Vagina (tissue), 2 donors: ENCODE data around the gene PRRC2B.

Experiments used
- CTCF ChIP-seq, 3 experiments: fragments of 450-650 bp in 2 of 3; fragments of 200-600 bp in 1 of 3; sonication (generic) in 1 of 3; IDR thresholded peaks; one replicate each; pipeline ENCODE4 v1.5.1; 2017 to 2019; ENCODE audit warnings: antibody characterized with exemption in 3 of 3, mild to moderate bottlenecking in 2 of 3, moderate library complexity in 2 of 3
- POLR2A ChIP-seq, 2 donors: fragments of 450-650 bp; IDR thresholded peaks; one replicate each; pipeline ENCODE4 v1.6.1; 2017; ENCODE audit warnings: antibody characterized with exemption in 2 of 2, mild to moderate bottlenecking in 2 of 2, moderate library complexity in 2 of 2
- POLR2AphosphoS5 ChIP-seq, 2 donors: sonication (generic); formaldehyde crosslinking; IDR thresholded peaks; one replicate each; pipeline ENCODE4 v1.9.0; 2017; ENCODE audit warnings: antibody characterized with exemption in 2 of 2, mild to moderate bottlenecking in 2 of 2, low read depth in 1 of 2; ENCODE audit not compliant: insufficient read depth in 1 of 2

GRCh38 chr9:131417264-131418142 lies 23.6 kb downstream of the PRRC2B start:
- no peak for TF ChIP-seq CTCF (IDR thresholded peaks at IDR 0.05)
- TF ChIP-seq POLR2A (IDR thresholded peaks at IDR 0.05): no peak
- TF ChIP-seq POLR2AphosphoS5 (IDR thresholded peaks at IDR 0.05; ENCODE audit: insufficient read depth in 1 of 2, low read depth in 1 of 2): no peak
